ENCODE measurements around the gene ATF5.
"Not testable (repeated sequence)": the region's sequence is repeated elsewhere in the genome, so short reads cannot be mapped to it uniquely, and the experiment has no call there.

The ATF5 gene

DNA sequence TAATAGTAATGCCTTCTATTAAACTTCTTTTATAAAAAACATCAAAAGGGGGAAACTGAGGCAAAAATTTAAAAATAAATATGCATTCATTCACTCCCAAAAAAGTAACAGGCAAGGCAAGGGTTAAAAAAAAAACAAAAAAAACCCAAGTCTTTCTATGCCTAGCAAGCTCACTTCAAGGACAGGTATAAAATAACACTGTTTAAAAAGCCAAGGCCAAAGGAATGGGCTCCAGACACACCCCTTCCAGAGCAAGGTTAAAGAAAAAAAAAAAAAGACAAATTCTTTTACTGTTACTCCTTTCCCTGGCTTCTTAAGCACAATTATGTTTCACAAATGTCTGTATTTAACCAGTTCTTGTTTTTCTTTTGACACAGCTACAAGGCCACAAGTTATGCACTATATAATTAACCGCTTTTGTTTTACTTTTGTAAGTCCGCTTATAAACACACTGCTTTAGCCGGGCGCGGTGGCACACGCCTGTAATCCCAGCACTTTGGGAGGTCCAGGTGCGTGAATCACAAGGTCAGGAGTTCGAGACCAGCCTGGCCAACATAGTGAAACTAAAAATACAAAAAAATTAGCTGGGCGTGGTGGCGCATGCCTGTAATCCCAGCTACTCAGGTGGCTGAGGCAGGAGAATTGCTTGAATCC, 28.4 kb downstream of the ATF5 start:
- H3K9me3 Mint-ChIP-seq (ENCODE audit: low read depth): no peaks in the 10 kb centered on the region
- H3K27me3 Mint-ChIP-seq: peaks cover 14% of the 10 kb centered on the region
- H3K4me1 Mint-ChIP-seq (ENCODE audit: low read depth): no peaks in the 10 kb centered on the region

DNA sequence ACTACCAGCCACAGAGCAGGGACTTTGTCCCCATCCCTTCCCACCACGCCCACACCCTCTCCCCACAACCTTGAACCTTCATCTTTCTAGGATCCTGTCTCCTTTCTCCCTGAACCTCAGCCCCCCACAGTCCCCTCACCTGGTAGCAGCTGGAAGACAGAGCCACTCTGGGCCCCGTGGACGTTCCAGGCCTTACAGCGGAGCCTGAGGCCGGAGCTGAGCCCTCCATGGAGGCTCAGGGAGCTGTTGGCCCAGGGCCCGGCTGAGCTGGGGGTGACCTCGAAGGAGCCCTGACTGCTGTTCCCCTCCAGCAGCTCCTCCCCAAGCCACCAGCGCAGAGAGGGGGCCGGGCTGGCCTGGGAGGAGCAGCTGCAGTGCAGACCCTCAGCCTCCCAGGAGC, 29.1 kb downstream of the ATF5 start:
- peaks cover 12% of the 10 kb centered on the region for H3K27me3 Mint-ChIP-seq
- not testable (repeated sequence) for H3K27ac Mint-ChIP-seq; H3K4me3 Mint-ChIP-seq; H3K4me1 Mint-ChIP-seq (ENCODE audit: low read depth); H3K36me3 Mint-ChIP-seq; H3K9me3 Mint-ChIP-seq (ENCODE audit: low read depth)

More for the DNA sequence above, 28.4 kb downstream of the ATF5 start:
- H3K36me3 Mint-ChIP-seq: no peaks in the 10 kb centered on the region
- no peak overlapping the region for H3K4me3 Mint-ChIP-seq
- no peak overlapping the region for H3K27ac Mint-ChIP-seq

DNA sequence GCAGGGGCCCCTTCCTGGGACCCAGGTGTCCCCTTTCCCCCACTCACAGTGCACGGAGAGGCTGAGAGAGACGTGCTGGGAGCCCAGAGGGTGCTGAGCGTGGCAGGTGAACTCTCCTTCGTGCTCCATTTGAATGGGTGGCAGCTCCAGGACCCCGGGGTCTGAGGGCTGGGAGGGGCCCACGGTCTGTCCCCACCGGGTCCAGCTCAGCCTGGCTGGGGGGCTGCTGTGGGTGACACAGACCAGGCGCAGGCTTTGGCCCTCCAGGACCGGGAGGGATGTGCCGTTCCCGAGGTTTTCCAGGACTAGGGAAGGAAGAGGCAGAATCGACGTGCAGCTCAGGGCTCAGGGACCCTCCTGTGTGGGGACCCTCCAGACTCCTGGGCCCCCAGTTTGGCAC, 29.6 kb downstream of the ATF5 start:
- not testable (repeated sequence) for H3K4me1 Mint-ChIP-seq (ENCODE audit: low read depth); H3K36me3 Mint-ChIP-seq; H3K4me3 Mint-ChIP-seq; H3K27ac Mint-ChIP-seq; H3K9me3 Mint-ChIP-seq (ENCODE audit: low read depth)
- peaks cover 12% of the 10 kb centered on the region for H3K27me3 Mint-ChIP-seq

DNA sequence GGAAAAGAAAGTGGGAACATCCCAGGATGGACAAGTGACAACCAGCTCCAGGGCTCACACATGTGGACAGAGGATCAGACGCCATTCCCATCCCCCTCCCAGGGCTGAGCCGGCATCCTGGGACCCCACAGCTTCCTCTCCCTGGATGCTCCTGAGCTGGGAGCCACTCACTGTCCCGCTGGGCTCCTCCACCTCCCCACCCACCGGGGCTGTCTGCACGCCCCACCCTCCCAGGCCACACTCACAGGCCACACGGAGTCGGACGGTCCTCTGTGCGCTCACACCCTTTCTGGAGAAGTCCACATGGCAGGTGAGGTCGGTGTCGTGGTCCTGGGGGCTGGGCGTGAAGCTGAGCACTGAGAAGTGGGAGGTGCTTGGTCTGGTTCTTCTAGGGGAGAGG, 30.9 kb downstream of the ATF5 start:
- H3K27ac Mint-ChIP-seq; H3K4me1 Mint-ChIP-seq (ENCODE audit: low read depth); H3K4me3 Mint-ChIP-seq; H3K9me3 Mint-ChIP-seq (ENCODE audit: low read depth); H3K36me3 Mint-ChIP-seq: not testable (repeated sequence)
- H3K27me3 Mint-ChIP-seq: peaks cover 12% of the 10 kb centered on the region

DNA sequence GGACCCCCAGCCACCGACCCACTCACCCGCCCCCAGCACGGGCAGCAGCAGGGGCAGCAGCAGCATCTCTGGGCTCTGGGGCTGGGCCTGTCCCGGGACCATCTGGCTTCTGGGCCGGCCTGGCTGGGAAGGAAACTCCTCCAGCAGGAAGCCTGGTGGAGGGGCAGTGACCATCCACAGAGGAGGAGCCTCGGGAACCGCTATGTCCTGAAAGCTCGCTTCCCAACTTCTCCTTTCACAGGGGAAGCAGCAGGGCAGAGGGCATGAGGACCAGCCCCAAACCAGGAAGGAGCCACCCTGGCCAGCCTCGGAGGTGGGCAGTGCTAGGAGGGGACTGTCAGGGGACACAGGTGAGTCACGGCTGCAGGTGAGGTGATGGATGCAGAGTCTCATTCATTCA, 32.0 kb downstream of the ATF5 start, which contains the start of gene SIGLEC11:
TSS of gene SIGLEC11 (minus strand) at position 193 of the 400 bp plus-strand sequence. CDS start at position 102, 91 bp downstream.
- H3K4me1 Mint-ChIP-seq (ENCODE audit: low read depth); H3K27me3 Mint-ChIP-seq; H3K4me3 Mint-ChIP-seq; H3K27ac Mint-ChIP-seq; H3K9me3 Mint-ChIP-seq (ENCODE audit: low read depth); H3K36me3 Mint-ChIP-seq: not testable (repeated sequence)

DNA sequence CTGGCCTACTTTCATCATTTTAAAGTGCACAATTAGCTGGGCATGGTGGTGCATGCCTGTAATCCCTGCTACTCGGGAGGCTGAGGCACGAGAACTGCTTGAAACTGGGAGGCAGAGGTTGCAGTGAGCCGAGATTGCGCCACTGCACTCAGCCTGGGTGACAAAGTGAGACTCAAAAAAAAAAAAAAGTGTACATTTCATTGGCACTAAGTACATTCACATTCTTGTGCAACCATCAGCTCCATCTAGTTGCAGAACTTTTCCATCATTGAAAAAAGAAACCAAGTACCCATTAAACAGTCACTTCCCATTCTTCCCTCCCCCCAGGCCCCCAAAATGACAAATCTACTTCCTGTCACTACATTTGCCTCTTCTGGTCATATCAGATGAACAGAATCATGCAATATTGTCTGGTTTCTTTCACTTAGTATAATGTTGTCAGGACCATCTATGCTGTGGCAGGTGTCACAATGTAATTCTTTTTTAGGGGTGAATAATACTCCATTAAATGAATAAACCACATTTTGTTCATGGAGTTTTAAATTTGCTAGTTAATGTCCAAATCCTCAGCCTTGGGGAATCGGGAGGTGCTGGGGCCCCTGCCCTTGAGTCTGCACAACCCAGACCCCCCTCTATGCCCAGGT, 39.4 kb downstream of the ATF5 start:
- no peaks in the 10 kb centered on the region for H3K9me3 Mint-ChIP-seq (ENCODE audit: low read depth)
- no peak overlapping the region for H3K4me3 Mint-ChIP-seq
- no peaks in the 10 kb centered on the region for H3K4me1 Mint-ChIP-seq (ENCODE audit: low read depth)
- peaks cover 10% of the 10 kb centered on the region for H3K27me3 Mint-ChIP-seq
- no peak overlapping the region for H3K27ac Mint-ChIP-seq
- H3K36me3 Mint-ChIP-seq: no peaks in the 10 kb centered on the region

DNA sequence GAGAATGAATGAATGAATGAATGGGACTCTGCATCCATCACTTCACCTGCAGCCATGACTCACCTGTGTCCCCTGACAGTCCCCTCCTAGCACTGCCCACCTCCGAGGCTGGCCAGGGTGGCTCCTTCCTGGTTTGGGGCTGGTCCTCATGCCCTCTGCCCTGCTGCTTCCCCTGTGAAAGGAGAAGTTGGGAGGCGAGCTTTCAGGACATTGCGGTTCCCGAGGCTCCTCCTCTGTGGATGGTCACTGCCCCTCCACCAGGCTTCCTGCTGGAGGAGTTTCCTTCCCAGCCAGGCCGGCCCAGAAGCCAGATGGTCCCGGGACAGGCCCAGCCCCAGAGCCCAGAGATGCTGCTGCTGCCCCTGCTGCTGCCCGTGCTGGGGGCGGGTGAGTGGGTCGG, 40.4 kb downstream of the ATF5 start:
- H3K27me3 Mint-ChIP-seq; H3K4me1 Mint-ChIP-seq (ENCODE audit: low read depth); H3K9me3 Mint-ChIP-seq (ENCODE audit: low read depth); H3K36me3 Mint-ChIP-seq; H3K27ac Mint-ChIP-seq; H3K4me3 Mint-ChIP-seq: not testable (repeated sequence)

DNA sequence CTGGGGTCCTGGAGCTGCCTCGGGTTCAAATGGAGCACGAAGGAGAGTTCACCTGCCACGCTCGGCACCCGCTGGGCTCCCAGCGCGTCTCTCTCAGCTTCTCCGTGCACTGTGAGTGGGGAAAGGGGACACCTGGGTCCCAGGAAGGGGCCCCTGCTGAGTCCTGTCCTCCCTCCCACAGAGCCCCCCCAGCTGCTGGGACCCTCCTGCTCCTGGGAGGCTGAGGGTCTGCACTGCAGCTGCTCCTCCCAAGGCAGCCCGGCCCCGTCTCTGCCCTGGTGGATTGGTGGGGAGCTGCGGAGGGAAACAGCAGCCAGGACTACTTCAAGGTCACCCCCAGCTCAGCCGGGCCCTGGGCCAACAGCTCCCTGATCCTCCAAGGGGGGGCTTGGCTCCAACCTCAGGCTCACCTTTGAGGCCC, 43.0 kb downstream of the ATF5 start:
- Mint-ChIP-seq H3K9me3 (ENCODE audit: low read depth) (no peaks in the 10 kb centered on the region), H3K36me3 (no peaks in the 10 kb centered on the region), H3K4me3 (no peak overlapping the region), H3K27ac (no peak overlapping the region), H3K4me1 (ENCODE audit: low read depth) (no peaks in the 10 kb centered on the region), H3K27me3 (peaks cover 2% of the 10 kb centered on the region)

DNA sequence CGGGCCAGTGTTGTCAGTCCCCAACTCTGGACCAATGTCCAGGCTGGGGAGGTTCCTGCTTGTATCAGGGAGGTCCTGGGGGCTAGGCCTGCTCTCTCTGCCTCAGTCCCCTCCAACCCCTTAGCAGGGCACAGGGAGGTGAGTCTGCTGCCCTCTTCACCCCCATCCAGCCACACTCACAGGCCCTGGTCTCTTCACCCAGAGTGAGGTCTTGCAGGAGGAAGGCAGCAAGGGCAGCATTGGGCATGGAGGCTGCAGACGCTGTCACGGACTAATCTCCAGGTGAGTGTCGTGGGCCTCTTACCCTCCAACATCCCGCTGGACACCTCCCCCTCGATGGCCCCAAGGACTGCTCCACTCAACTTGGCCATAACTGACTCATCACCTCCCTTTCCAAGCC, 43.8 kb downstream of the ATF5 start:
- Mint-ChIP-seq H3K9me3 (ENCODE audit: low read depth) (no peaks in the 10 kb centered on the region), H3K27ac (no peak overlapping the region), H3K36me3 (no peaks in the 10 kb centered on the region), H3K27me3 (peaks cover 2% of the 10 kb centered on the region), H3K4me1 (ENCODE audit: low read depth) (no peaks in the 10 kb centered on the region), H3K4me3 (no peak overlapping the region)

DNA sequence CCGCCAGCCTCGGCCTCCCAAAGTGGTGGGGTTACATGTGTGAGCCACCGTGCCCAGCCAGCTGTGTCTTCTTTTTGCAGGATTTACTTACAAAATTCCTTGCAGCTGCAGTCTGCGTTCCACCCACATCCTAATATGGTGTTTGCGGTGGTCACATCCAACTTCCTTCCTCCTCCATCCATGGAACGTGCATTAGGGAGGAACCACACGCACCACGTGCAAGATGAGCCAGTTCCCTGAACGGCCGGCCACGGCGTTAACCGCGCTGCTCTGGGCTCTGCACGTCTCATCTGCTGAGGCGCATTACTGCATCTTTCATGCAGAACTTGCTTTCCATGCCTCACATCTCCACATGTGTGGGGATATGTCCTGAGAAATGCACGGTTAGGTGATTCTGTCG, 45.0 kb downstream of the ATF5 start:
- no peaks in the 10 kb centered on the region for H3K4me1 Mint-ChIP-seq (ENCODE audit: low read depth)
- no peaks in the 10 kb centered on the region for H3K9me3 Mint-ChIP-seq (ENCODE audit: low read depth)
- no peaks in the 10 kb centered on the region for H3K27me3 Mint-ChIP-seq
- H3K36me3 Mint-ChIP-seq: no peaks in the 10 kb centered on the region
- no peak overlapping the region for H3K4me3 Mint-ChIP-seq
- no peak overlapping the region for H3K27ac Mint-ChIP-seq

DNA sequence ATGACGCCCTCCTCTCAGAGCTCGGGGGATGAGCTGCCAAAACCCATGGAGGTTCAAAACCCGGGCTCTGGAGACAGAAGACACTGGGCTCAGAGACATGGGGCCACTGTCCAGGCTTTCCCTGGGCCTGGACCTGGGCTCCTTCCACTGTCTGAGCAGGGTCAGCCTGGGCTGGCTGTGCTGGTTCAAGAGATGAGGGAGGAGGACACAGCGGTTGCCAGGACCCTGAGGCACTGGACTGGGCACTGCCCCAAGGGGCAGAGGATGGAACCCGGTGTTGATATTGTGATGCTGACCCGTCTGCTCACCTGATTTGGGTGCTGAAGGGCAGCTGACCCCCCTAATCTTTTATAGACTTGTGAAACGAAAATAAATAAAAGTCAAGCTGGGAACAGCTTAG, 46.0 kb downstream of the ATF5 start:
- no peaks in the 10 kb centered on the region for H3K27me3 Mint-ChIP-seq
- no peak overlapping the region for H3K27ac Mint-ChIP-seq
- H3K36me3 Mint-ChIP-seq: no peaks in the 10 kb centered on the region
- no peaks in the 10 kb centered on the region for H3K4me1 Mint-ChIP-seq (ENCODE audit: low read depth)
- H3K9me3 Mint-ChIP-seq (ENCODE audit: low read depth): no peaks in the 10 kb centered on the region
- no peak overlapping the region for H3K4me3 Mint-ChIP-seq

DNA sequence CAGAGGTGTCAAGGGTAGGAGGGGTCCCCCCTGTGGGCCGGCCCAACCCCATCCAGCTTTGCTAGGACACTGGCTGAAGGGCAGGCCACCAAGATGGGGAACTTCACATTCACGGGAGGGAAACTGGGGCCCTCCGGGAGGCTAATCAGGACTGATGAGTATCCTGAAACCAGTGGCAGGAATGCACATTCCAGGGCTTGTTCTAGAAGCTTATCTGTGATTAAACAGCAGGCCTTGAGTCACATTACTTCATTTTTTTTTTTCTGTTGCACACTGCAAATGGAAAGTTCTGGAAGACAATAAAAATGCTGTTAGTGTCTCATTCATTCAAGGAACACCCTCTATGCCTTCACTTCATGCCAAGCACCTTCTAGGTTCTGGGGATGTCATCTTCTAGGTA, 47.5 kb downstream of the ATF5 start:
- Mint-ChIP-seq H3K4me3 (no peak overlapping the region), H3K27ac (no peak overlapping the region), H3K36me3 (no peaks in the 10 kb centered on the region), H3K4me1 (ENCODE audit: low read depth) (no peaks in the 10 kb centered on the region), H3K27me3 (no peaks in the 10 kb centered on the region), H3K9me3 (ENCODE audit: low read depth) (no peaks in the 10 kb centered on the region)

DNA sequence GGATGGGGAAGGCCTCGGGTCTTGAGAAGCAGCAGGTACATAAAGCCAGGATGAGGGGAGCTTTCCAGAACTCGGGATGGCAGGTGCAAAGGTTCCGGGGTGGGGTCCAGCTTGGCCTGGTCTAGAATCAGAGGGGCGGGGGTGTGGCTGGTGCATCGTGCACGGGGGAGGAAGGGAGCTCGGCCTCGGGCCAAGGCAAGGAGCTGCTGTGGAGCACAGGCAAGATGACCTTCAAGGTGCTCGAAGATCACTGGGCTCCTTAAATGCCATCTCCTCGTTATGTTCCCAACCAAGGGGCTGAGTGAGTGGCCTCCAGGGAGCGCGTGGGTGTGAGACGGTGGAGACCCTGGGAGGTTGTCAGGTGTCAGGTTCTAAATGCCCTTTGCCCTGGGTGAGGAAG, 48.1 kb downstream of the ATF5 start:
- Mint-ChIP-seq H3K4me1 (ENCODE audit: low read depth) (no peaks in the 10 kb centered on the region), H3K4me3 (no peak overlapping the region), H3K27ac (no peak overlapping the region), H3K27me3 (no peaks in the 10 kb centered on the region), H3K9me3 (ENCODE audit: low read depth) (no peaks in the 10 kb centered on the region), H3K36me3 (no peaks in the 10 kb centered on the region)

DNA sequence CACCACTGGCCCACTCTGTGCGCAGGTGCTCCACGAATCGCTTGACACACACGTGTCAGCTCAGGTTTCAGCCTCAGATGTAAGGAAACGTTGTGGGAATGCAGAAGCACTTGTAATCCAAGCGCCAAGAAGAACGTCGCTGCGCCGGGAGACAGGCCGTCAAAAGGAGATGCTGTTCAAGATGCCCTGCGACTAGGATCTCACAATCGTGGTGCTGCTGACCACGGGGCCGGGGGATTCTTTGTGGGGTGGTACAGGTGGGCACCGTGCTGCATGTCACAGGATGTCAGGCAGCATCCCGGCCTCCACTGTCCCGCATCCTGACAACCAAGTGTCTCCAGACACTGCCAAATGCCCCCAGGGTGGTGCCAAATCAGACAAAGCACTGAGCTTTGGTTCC, 48.9 kb downstream of the ATF5 start:
- no peak overlapping the region for H3K4me3 Mint-ChIP-seq
- H3K27me3 Mint-ChIP-seq: no peaks in the 10 kb centered on the region
- no peaks in the 10 kb centered on the region for H3K36me3 Mint-ChIP-seq
- H3K9me3 Mint-ChIP-seq (ENCODE audit: low read depth): no peaks in the 10 kb centered on the region
- H3K4me1 Mint-ChIP-seq (ENCODE audit: low read depth): no peaks in the 10 kb centered on the region
- H3K27ac Mint-ChIP-seq: no peak overlapping the region

DNA sequence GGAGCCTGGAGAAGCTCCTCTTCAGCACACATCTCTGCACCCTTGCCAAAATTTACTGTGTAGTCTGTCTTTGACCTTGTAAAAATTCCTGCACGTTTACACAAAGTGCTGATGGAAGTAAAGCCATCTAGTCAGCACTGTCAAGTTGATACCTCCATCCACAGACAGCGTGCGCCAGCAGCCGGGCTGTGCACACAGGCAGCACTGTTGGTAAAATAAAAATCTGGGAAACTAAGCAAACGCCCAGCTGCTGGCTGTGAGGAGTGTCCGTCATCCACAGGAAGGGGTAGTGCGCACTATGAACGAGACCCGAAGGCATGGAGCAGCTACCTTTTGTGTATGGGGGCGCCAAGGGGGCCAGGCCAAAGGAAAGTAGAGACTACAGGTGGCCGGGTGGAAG, 49.3 kb downstream of the ATF5 start:
- no peak overlapping the region for H3K4me3 Mint-ChIP-seq
- no peak overlapping the region for H3K27ac Mint-ChIP-seq
- no peaks in the 10 kb centered on the region for H3K27me3 Mint-ChIP-seq
- no peaks in the 10 kb centered on the region for H3K4me1 Mint-ChIP-seq (ENCODE audit: low read depth)
- no peaks in the 10 kb centered on the region for H3K36me3 Mint-ChIP-seq
- no peaks in the 10 kb centered on the region for H3K9me3 Mint-ChIP-seq (ENCODE audit: low read depth)

Measured in activated naive CD8-positive, alpha-beta T cell (primary cell).